Lower lobe of right lung (tissue), 2 donors: ENCODE results near the gene THOC1. TPM values are rescaled to one million over a fixed set of nuclear protein-coding genes. Genes with fewer than 3 reads are reported as not detected.

ENCODE experiments used
- ATAC-seq, 2 donors: fragments of 200-7000 bp; cut with Tn5 transposase; one replicate each; pipeline ENCODE4 v1.9.1; 2020 to 2022; ENCODE audit warnings: mild to moderate bottlenecking in 2 of 2, moderate library complexity in 2 of 2
- DNase-seq: peaks from one replicate; pipeline ENCODE4 v3.0.0-alpha.2; 2020
- H3K27ac ChIP-seq: fragments of 200-600 bp; one replicate; pipeline ENCODE4 v1.8.0; 2022
- H3K27me3 ChIP-seq: fragments of 200-600 bp; one replicate; pipeline ENCODE4 v1.8.0; 2022; ENCODE audit warnings: low read depth
- H3K36me3 ChIP-seq: fragments of 200-600 bp; one replicate; pipeline ENCODE4 v1.8.0; 2022; ENCODE audit warnings: mild to moderate bottlenecking
- H3K4me1 ChIP-seq: fragments of 200-600 bp; one replicate; pipeline ENCODE4 v1.8.0; 2022
- H3K4me3 ChIP-seq: fragments of 200-600 bp; one replicate; pipeline ENCODE4 v1.8.0; 2022; ENCODE audit warnings: mild to moderate bottlenecking
- H3K9me3 ChIP-seq: fragments of 200-600 bp; one replicate; pipeline ENCODE4 v1.8.0; 2022
- CTCF ChIP-seq: fragments of 200-600 bp; IDR thresholded peaks from one replicate; pipeline ENCODE4 v1.8.0; 2022; ENCODE audit warnings: antibody characterized with exemption, mild to moderate bottlenecking
- intact Hi-C: fragments of 100-400 bp; cut with DNase I; formaldehyde crosslinking; loops from one replicate; pipeline ENCODE4 v1.11.0; 2022
- total RNA-seq: library from RNA; stranded (reverse); fragmentation: NEBNext Ultra II Directional; extraction: Animal tissue kit (Norgen Biotek cat#: 25700); gene quantifications from one replicate; pipeline ENCODE4 v1.2.1, GENCODE V29; 2021
- donor health status: DM: no; HTN: yes; CAD: no; lungs with severe emphysema.

THOC1 gene
- total RNA-seq, 1 donor from 2014 or later = 31.1 TPM

DNA sequence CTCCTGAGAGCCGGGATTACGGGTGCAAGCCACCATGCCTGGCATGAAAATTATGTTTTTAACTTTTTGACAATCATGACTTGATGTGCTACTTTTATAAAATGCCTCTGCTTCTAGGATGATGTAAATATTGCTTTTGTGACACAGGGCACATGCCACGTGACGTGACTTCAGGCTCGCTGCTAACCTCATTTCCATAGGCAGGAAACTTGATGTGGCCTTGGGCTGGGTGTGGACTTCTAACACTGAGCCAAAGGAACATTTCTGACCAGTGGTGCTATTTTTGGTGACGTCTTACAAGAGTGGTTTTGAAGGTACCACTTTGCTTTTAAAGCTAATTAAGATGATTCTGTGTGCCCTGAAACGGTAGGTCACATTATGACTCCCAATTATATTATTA lies 34.2 kb upstream of the THOC1 start:
- Histone ChIP-seq H3K9me3 (no peaks in the 10 kb centered on the region), H3K36me3 (no peaks in the 10 kb centered on the region), H3K4me3 (no peak overlapping the region), H3K27me3 (no peaks in the 10 kb centered on the region), H3K27ac (no peak overlapping the region), H3K4me1 (no peaks in the 10 kb centered on the region)
- DNase-seq (no peak), ATAC-seq (no peak)
- intact Hi-C loops = no loop called here
- TF ChIP-seq CTCF = no peak

- no peak overlapping the region for H3K27ac ChIP-seq
- H3K4me3 ChIP-seq = no peak overlapping the region
- intact Hi-C loops = no loop called here
- DNase-seq (no peak), ATAC-seq (no peak)
- H3K27me3 ChIP-seq = no peaks in the 10 kb centered on the region
- H3K9me3 ChIP-seq = no peaks in the 10 kb centered on the region
- no peaks in the 10 kb centered on the region for H3K4me1 ChIP-seq
- H3K36me3 ChIP-seq = no peaks in the 10 kb centered on the region
- TF ChIP-seq CTCF = no peak
Observed at GRCh38 chr18:297936-298335, 30.1 kb upstream of the THOC1 start.

DNA sequence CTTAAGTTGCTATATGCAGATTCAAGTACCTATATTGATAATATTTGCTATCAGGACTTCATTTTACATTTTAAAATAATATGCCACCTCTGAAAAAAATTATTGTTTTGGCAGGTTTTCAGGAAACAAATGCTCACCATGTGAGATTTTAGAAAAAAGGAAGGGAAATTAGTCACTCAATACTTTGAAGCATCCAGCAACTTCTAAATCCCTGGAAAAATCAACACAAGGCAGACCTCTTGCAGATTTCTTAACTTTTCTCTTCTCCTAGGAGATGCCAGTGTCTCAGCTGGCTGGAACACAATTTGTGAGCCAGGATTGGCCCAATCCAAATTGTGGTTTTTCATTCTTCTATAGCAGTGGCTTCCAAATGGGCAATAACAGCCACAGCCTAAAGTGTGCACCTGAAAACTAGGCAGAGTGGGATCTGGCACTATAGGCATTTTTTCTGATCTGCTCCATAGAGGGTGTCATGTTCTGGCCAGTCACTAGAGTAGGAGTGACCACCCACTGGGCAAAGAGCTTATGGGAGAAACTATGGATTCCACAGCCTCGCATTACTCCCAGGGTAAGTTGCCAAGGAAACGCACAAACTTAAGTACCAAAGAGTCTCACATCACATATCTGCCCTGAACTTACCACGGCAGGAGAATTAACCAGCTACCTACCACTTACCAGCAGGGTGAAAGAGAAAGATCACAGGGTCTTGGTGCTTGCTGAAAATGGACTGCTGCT lies 28.1 kb upstream of the THOC1 start:
- Histone ChIP-seq H3K4me3 (no peak overlapping the region), H3K27me3 (no peaks in the 10 kb centered on the region), H3K9me3 (no peaks in the 10 kb centered on the region), H3K36me3 (no peaks in the 10 kb centered on the region), H3K27ac (no peak overlapping the region), H3K4me1 (no peaks in the 10 kb centered on the region)
- no peak for TF ChIP-seq CTCF
- no peak for ATAC-seq
- intact Hi-C loops = no loop called here
- no peak for DNase-seq

- no peak overlapping the region for H3K27ac ChIP-seq
- intact Hi-C loops = no loop called here
Observed at GRCh38 chr18:294566-294965, 26.7 kb upstream of the THOC1 start.

GRCh38 chr18:293536-293935 lies 25.7 kb upstream of the THOC1 start:
- intact Hi-C loops = no loop called here
- H3K9me3 ChIP-seq = no peaks in the 10 kb centered on the region
- H3K27ac ChIP-seq = no peak overlapping the region
- H3K27me3 ChIP-seq = no peaks in the 10 kb centered on the region
- no peak overlapping the region for H3K4me3 ChIP-seq
- DNase-seq (no peak), ATAC-seq (no peak)
- TF ChIP-seq CTCF = no peak
- no peaks in the 10 kb centered on the region for H3K4me1 ChIP-seq
- no peaks in the 10 kb centered on the region for H3K36me3 ChIP-seq

More at GRCh38 chr18:294566-294965, 26.7 kb upstream of the THOC1 start:
- DNase-seq (no peak), ATAC-seq (no peak)
- H3K27me3 ChIP-seq = no peaks in the 10 kb centered on the region
- no peaks in the 10 kb centered on the region for H3K9me3 ChIP-seq
- TF ChIP-seq CTCF = no peak
- H3K36me3 ChIP-seq = no peaks in the 10 kb centered on the region
- no peaks in the 10 kb centered on the region for H3K4me1 ChIP-seq
- no peak overlapping the region for H3K4me3 ChIP-seq
